MCF 10A (cell line): ENCODE data around the gene MPDZ. TPM values are rescaled to one million over a fixed set of nuclear protein-coding genes. Genes with fewer than 3 reads are reported as not detected.

Experiments used
- BruUV-seq: library from RNA; stranded (reverse); fragments of 400-500 nt; replicated peaks from 2 replicates; lab custom pipeline; 2021; lab: Mats Ljungman, UMichigan
- CTCF ChIA-PET: fragments of 300-600 bp; sonication (Branson Sonifier 250); formaldehyde crosslinking; extraction: SDS; loops from one replicate; lab custom pipeline; 2021; ENCODE audit warnings: antibody characterized with exemption, inconsistent platforms; lab: Yijun Ruan, JAX
- POLR2A ChIA-PET: fragments of 300-600, 350-650 bp; sonication (Branson Sonifier 250); formaldehyde crosslinking; extraction: SDS; loops from one replicate; lab custom pipeline; 2020; ENCODE audit warnings: antibody characterized with exemption, inconsistent platforms; lab: Yijun Ruan, JAX
- DNase-seq: peaks from one replicate; pipeline ENCODE4 v3.0.0-alpha.2; 2018; ENCODE audit not compliant: unreplicated experiment
- H3K27ac Mint-ChIP-seq: one replicate; pipeline ENCODE4 v1.8.0; 2022; ENCODE audit warnings: mild to moderate bottlenecking, low read depth, mixed read lengths; ENCODE audit not compliant: unreplicated experiment
- H3K27me3 Mint-ChIP-seq: one replicate; pipeline ENCODE4 v1.8.0; 2022; ENCODE audit warnings: mixed read lengths; ENCODE audit not compliant: insufficient read depth, unreplicated experiment
- H3K36me3 Mint-ChIP-seq: one replicate; pipeline ENCODE4 v1.8.0; 2022; ENCODE audit warnings: mild to moderate bottlenecking, moderate library complexity, mixed read lengths; ENCODE audit not compliant: insufficient read depth, unreplicated experiment
- H3K4me1 Mint-ChIP-seq: one replicate; pipeline ENCODE4 v1.8.0; 2022; ENCODE audit warnings: mixed read lengths; ENCODE audit not compliant: insufficient read depth, unreplicated experiment
- H3K4me3 Mint-ChIP-seq: one replicate; pipeline ENCODE4 v1.8.0; 2022; ENCODE audit warnings: mild to moderate bottlenecking, moderate library complexity, mixed read lengths; ENCODE audit not compliant: unreplicated experiment
- H3K9me3 Mint-ChIP-seq: one replicate; pipeline ENCODE4 v1.8.0; 2022; ENCODE audit warnings: mixed read lengths; ENCODE audit not compliant: unreplicated experiment
- intact Hi-C: fragments of 100-400 bp; cut with micrococcal nuclease; formaldehyde crosslinking; loops from 2 replicates; pipeline ENCODE4 v1.14.1; 2022
- total RNA-seq: library from RNA; stranded (reverse); gene quantifications from 2 replicates; pipeline ENCODE4 v1.2.3, GENCODE V29; 2022
- TF ChIP-seq, protein P1 (sequence below): fragments of 200-600 bp; IDR thresholded peaks from one replicate; pipeline ENCODE4 v1.8.0; 2022; ENCODE audit warnings: antibody characterized with exemption, mild to moderate bottlenecking; ENCODE audit not compliant: unreplicated experiment

MPDZ gene
- total RNA-seq, 1 experiment from 2014 or later, result 8.8 TPM

DNA sequence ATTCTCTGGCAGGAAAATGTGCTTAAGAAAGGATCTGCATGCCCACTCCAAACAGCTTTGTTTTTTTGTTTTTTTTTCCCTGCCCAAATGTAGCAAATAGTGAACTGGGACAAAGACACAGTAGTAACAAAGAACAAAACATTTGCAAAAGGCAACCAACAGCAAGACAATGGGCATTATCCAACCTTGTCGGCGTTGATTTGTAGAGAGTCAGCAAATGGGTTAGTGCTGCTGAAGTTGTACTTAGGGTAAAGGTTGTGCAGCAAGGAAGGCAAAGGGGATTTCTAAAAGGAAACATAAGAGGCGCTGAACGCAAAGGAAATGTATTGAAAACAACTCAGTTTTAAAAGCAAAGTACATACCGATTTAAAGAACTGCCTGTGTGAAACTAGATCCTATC, 136.2 kb downstream of the MPDZ start:
- no peak for DNase-seq
- ChIA-PET POLR2A (no interaction called here), CTCF (no interaction called here)
- BruUV-seq, result no TSS peak
- Mint-ChIP-seq H3K27ac (no peak overlapping the region), H3K4me1 (peaks cover 10% of the 10 kb centered on the region), H3K27me3 (no peaks in the 10 kb centered on the region), H3K4me3 (no peak overlapping the region), H3K36me3 (no peaks in the 10 kb centered on the region), H3K9me3 (no peaks in the 10 kb centered on the region)
- intact Hi-C loops, result no loop called here
- TF ChIP-seq, protein P1, sequence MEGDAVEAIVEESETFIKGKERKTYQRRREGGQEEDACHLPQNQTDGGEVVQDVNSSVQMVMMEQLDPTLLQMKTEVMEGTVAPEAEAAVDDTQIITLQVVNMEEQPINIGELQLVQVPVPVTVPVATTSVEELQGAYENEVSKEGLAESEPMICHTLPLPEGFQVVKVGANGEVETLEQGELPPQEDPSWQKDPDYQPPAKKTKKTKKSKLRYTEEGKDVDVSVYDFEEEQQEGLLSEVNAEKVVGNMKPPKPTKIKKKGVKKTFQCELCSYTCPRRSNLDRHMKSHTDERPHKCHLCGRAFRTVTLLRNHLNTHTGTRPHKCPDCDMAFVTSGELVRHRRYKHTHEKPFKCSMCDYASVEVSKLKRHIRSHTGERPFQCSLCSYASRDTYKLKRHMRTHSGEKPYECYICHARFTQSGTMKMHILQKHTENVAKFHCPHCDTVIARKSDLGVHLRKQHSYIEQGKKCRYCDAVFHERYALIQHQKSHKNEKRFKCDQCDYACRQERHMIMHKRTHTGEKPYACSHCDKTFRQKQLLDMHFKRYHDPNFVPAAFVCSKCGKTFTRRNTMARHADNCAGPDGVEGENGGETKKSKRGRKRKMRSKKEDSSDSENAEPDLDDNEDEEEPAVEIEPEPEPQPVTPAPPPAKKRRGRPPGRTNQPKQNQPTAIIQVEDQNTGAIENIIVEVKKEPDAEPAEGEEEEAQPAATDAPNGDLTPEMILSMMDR, result no peak

DNA sequence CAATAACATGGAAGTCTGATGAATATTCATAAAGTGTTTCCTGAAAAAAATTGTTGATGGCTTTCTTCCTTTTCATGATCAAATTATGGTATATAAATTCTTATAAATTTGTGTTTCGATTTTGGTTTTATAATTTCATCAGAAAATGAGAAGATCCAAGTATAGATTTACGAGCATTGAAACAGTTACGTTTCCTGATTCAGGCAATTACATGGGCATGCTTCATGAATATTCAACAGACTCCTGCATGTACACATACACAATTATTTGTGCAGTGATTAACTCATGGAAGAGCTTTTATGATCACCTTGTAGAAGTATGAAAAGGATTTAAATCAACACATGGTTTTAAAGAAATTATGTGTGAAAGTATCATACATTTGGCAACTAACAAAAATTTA, 136.7 kb downstream of the MPDZ start:
- no TSS peak for BruUV-seq
- intact Hi-C loops, result no loop called here
- H3K4me3 Mint-ChIP-seq, result no peak overlapping the region
- ChIA-PET CTCF (no interaction called here), POLR2A (no interaction called here)
- TF ChIP-seq, protein P1, result no peak
- H3K36me3 Mint-ChIP-seq, result no peaks in the 10 kb centered on the region
- H3K27me3 Mint-ChIP-seq, result no peaks in the 10 kb centered on the region
- H3K9me3 Mint-ChIP-seq, result no peaks in the 10 kb centered on the region
- H3K4me1 Mint-ChIP-seq, result peaks cover 10% of the 10 kb centered on the region
- no peak overlapping the region for H3K27ac Mint-ChIP-seq
- no peak for DNase-seq

DNA sequence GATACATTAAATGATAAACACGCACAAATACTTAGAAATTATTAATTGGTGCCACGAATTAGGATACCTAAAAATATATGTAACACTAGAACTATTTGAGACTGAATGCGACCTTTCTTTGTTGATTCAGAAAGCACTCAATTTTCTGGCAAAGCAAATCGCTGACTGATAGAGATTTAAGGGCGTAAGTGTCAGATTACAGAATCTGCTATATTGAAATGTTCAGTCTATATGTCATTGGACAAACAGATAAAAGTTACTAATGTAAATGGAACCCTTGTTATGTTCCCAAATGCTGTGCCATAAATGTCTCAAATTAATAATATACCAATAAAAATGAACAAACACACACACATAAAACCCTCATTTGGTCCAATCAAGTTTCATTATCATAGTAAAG, 137.9 kb downstream of the MPDZ start:
- BruUV-seq, result no TSS peak
- no peak overlapping the region for H3K27ac Mint-ChIP-seq
- TF ChIP-seq, protein P1, result no peak
- intact Hi-C loops, result no loop called here
- no peaks in the 10 kb centered on the region for H3K9me3 Mint-ChIP-seq
- H3K36me3 Mint-ChIP-seq, result no peaks in the 10 kb centered on the region
- ChIA-PET CTCF (no interaction called here), POLR2A (no interaction called here)
- peaks cover 10% of the 10 kb centered on the region for H3K4me1 Mint-ChIP-seq
- no peak overlapping the region for H3K4me3 Mint-ChIP-seq
- DNase-seq, result no peak
- H3K27me3 Mint-ChIP-seq, result no peaks in the 10 kb centered on the region

- Mint-ChIP-seq H3K27ac (peak overlapping the region; percentile 51), H3K4me1 (peaks cover 10% of the 10 kb centered on the region), H3K36me3 (no peaks in the 10 kb centered on the region), H3K4me3 (no peak overlapping the region), H3K27me3 (no peaks in the 10 kb centered on the region), H3K9me3 (no peaks in the 10 kb centered on the region)
- DNase-seq, result no peak
- BruUV-seq, result no TSS peak
- ChIA-PET POLR2A (interaction anchor here (0.6 kb wide), 1 partner anchor 128 kb away, joined by 3 read pairs; no protein-coding TSS in a partner anchor), CTCF (interaction anchor here (0.7 to 1.2 kb wide), 2 partner anchors 44 to 130 kb away, joined by 3 to 4 read pairs; no protein-coding TSS in a partner anchor)
- TF ChIP-seq, protein P1, result no peak
- intact Hi-C loops, result no loop called here
Observed at GRCh38 chr9:13140843-13141592, 138.5 kb downstream of the MPDZ start.
